WTC11 (cell line): ENCODE data around the gene CTNNBIP1. TPM values are rescaled to one million over a fixed set of nuclear protein-coding genes. Genes with fewer than 3 reads are reported as not detected.

ENCODE experiments used
- ATAC-seq: fragments of 200-7000 bp; cut with Tn5 transposase; 2 replicates; pipeline ENCODE4 v1.10.0; 2021; ENCODE audit warnings: mild to moderate bottlenecking, moderate library complexity
- CTCF ChIA-PET: fragments of 300-600 bp; sonication (Branson Sonifier 250); formaldehyde crosslinking; loops from one replicate; lab custom pipeline; 2021; ENCODE audit warnings: antibody characterized with exemption; lab: Charles Lee
- POLR2A ChIA-PET: fragments of 350-600 bp; sonication (Branson Sonifier 250); formaldehyde crosslinking; loops from one replicate; lab custom pipeline; 2021; ENCODE audit warnings: antibody characterized with exemption; lab: Charles Lee
- DNase-seq: peaks from one replicate; pipeline ENCODE4 v3.0.0; 2021; ENCODE audit warnings: low spot score
- H3K27ac Mint-ChIP-seq: 2 replicates; pipeline ENCODE4 v1.8.0; 2021; ENCODE audit warnings: mixed read lengths
- H3K27me3 Mint-ChIP-seq: 2 replicates; pipeline ENCODE4 v1.8.0; 2021; ENCODE audit warnings: low read depth, mild to moderate bottlenecking, moderate library complexity, mixed read lengths
- H3K36me3 Mint-ChIP-seq: 2 replicates; pipeline ENCODE4 v1.8.0; 2021; ENCODE audit warnings: mixed read lengths
- H3K4me1 Mint-ChIP-seq: 2 replicates; pipeline ENCODE4 v1.8.0; 2022; ENCODE audit warnings: mixed read lengths
- H3K4me3 Mint-ChIP-seq: 2 replicates; pipeline ENCODE4 v1.8.0; 2021; ENCODE audit warnings: mild to moderate bottlenecking, moderate library complexity, mixed read lengths
- H3K9me3 Mint-ChIP-seq: 2 replicates; pipeline ENCODE4 v1.8.0; 2021; ENCODE audit warnings: mixed read lengths
- AFF4 ChIP-seq: sonication (generic); formaldehyde crosslinking; IDR thresholded peaks from 2 replicates; pipeline ENCODE4 v1.8.1; 2023; ENCODE audit warnings: mild to moderate bottlenecking, missing genetic modification reagents, borderline replicate concordance
- ARID4B ChIP-seq: sonication (generic); formaldehyde crosslinking; IDR thresholded peaks from 2 replicates; pipeline ENCODE4 v1.8.0; 2023; ENCODE audit warnings: missing genetic modification reagents, mild to moderate bottlenecking, borderline replicate concordance
- ATF3 ChIP-seq: sonication (generic); formaldehyde crosslinking; conservative IDR thresholded peaks from 2 replicates; pipeline ENCODE4 v1.8.1; 2022; ENCODE audit warnings: mild to moderate bottlenecking, missing genetic modification reagents
- E2F5 ChIP-seq: sonication (generic); formaldehyde crosslinking; IDR thresholded peaks from 2 replicates; pipeline ENCODE4 v1.8.1; 2022; ENCODE audit warnings: mild to moderate bottlenecking, moderate library complexity, missing genetic modification reagents
- NFATC4 ChIP-seq: fragments of 250-450 bp; sonication (Bioruptor Pico); IDR thresholded peaks from 2 replicates; pipeline ENCODE4 v1.9.0; 2021; ENCODE audit warnings: mild to moderate bottlenecking
- NFE2L1 ChIP-seq: sonication (generic); formaldehyde crosslinking; IDR thresholded peaks from 2 replicates; pipeline ENCODE4 v1.8.1; 2023; ENCODE audit warnings: missing genetic modification reagents
- OVOL2 ChIP-seq: fragments of 250-450 bp; sonication (Bioruptor Pico); IDR thresholded peaks from 2 replicates; pipeline ENCODE4 v1.9.0; 2021; ENCODE audit warnings: mild to moderate bottlenecking, borderline replicate concordance
- PREB ChIP-seq: sonication (generic); formaldehyde crosslinking; IDR thresholded peaks from 2 replicates; pipeline ENCODE4 v1.8.1; 2022; ENCODE audit warnings: mild to moderate bottlenecking, missing genetic modification reagents, moderate library complexity, borderline replicate concordance
- SMAD4 ChIP-seq: sonication (generic); formaldehyde crosslinking; IDR thresholded peaks from 2 replicates; pipeline ENCODE4 v1.8.0; 2022; ENCODE audit warnings: mild to moderate bottlenecking, missing genetic modification reagents
- ZBTB43 ChIP-seq: sonication (generic); formaldehyde crosslinking; IDR thresholded peaks from 2 replicates; pipeline ENCODE4 v1.8.1; 2023; ENCODE audit warnings: mild to moderate bottlenecking, missing genetic modification reagents
- ZNF121 ChIP-seq: sonication (generic); formaldehyde crosslinking; IDR thresholded peaks from 2 replicates; pipeline ENCODE4 v1.8.0; 2023; ENCODE audit warnings: missing genetic modification reagents
- ZNF138 ChIP-seq: sonication (generic); formaldehyde crosslinking; conservative IDR thresholded peaks from 2 replicates; pipeline ENCODE4 v1.8.1; 2022; ENCODE audit warnings: mild to moderate bottlenecking, moderate library complexity, missing genetic modification reagents
- ZNF232 ChIP-seq: sonication (generic); formaldehyde crosslinking; IDR thresholded peaks from 2 replicates; pipeline ENCODE4 v1.8.0; 2022; ENCODE audit warnings: mild to moderate bottlenecking, missing genetic modification reagents
- ZNF423 ChIP-seq: fragments of 250-450 bp; sonication (Bioruptor Pico); IDR thresholded peaks from 2 replicates; pipeline ENCODE4 v2.1.2; 2022; ENCODE audit warnings: mild to moderate bottlenecking, moderate library complexity
- ZNF671 ChIP-seq: fragments of 250-450 bp; sonication (Bioruptor Pico); IDR thresholded peaks from 2 replicates; pipeline ENCODE4 v1.8.0; 2021; ENCODE audit warnings: mild to moderate bottlenecking
- ZSCAN18 ChIP-seq: fragments of 250-450 bp; sonication (Bioruptor Pico); IDR thresholded peaks from 2 replicates; pipeline ENCODE4 v2.1.2; 2022; ENCODE audit warnings: mild to moderate bottlenecking, moderate library complexity
- total RNA-seq: library from RNA; stranded (reverse); gene quantifications from 3 replicates; pipeline ENCODE4 v1.2.3, GENCODE V29; 2021

The CTNNBIP1 gene
- total RNA-seq, 1 experiment from 2014 or later: 58.2 TPM

GRCh38 chr1:9901148-9902059 is 8.7 kb downstream of the CTNNBIP1 start:
- CTCF ChIA-PET: no interaction called here
- H3K4me3 Mint-ChIP-seq: no peak overlapping the region
- peaks cover 4% of the 10 kb centered on the region for H3K4me1 Mint-ChIP-seq
- H3K9me3 Mint-ChIP-seq: no peaks in the 10 kb centered on the region
- POLR2A ChIA-PET: interaction anchor here (0.6 kb wide), 1 partner anchor 15 kb away, joined by 3 read pairs; no protein-coding TSS in a partner anchor
- no peak for ATAC-seq
- TF ChIP-seq SMAD4 (CRISPR knock-in tag) (no peak), ZNF121 (no peak)
- TF ChIP-seq, all 79 proteins: peak for 0
- no peak overlapping the region for H3K27ac Mint-ChIP-seq
- no peaks in the 10 kb centered on the region for H3K27me3 Mint-ChIP-seq
- no peaks in the 10 kb centered on the region for H3K36me3 Mint-ChIP-seq
- no peak for DNase-seq

- Mint-ChIP-seq H3K36me3 (no peaks in the 10 kb centered on the region), H3K4me3 (no peak overlapping the region), H3K9me3 (no peaks in the 10 kb centered on the region), H3K4me1 (peaks cover 4% of the 10 kb centered on the region), H3K27me3 (no peaks in the 10 kb centered on the region), H3K27ac (peak overlapping the region; percentile 64; the same call in 1 of the 2 replicates)
- DNase-seq: no peak
- TF ChIP-seq ATF3 (CRISPR knock-in tag) (no peak), E2F5 (CRISPR knock-in tag) (no peak), SMAD4 (CRISPR knock-in tag) (no peak), ZSCAN18 (no peak), ARID4B (CRISPR knock-in tag) (no peak), PREB (CRISPR knock-in tag) (no peak), ZNF423 (CRISPR knock-in tag) (no peak), AFF4 (CRISPR knock-in tag) (no peak), ZNF121 (no peak), ZNF138 (CRISPR knock-in tag) (no peak), ZBTB43 (CRISPR knock-in tag) (no peak), NFE2L1 (CRISPR knock-in tag) (no peak), ZNF232 (CRISPR knock-in tag) (no peak), OVOL2 (CRISPR knock-in tag) (no peak), ZNF671 (CRISPR knock-in tag) (no peak), NFATC4 (CRISPR knock-in tag) (no peak)
- ChIA-PET POLR2A (no interaction called here), CTCF (interaction anchor here (1.0 kb wide), 1 partner anchor 90 kb away, joined by 3 read pairs; no protein-coding TSS in a partner anchor)
- no peak for ATAC-seq
Observed at GRCh38 chr1:9900142-9901043, 9.7 kb downstream of the CTNNBIP1 start.
